HepG2 (cell line): ENCODE data around the gene XKR7. TPM values are rescaled to one million over a fixed set of nuclear protein-coding genes. Genes with fewer than 3 reads are reported as not detected.
A peak's percentile ranks its signal among the peaks of the same experiment; 100 is the strongest.

ENCODE experiments used
- ARID4A ChIP-seq: sonication (generic); formaldehyde crosslinking; IDR thresholded peaks from 2 replicates; pipeline ENCODE4 v1.5.0; 2020; ENCODE audit warnings: mild to moderate bottlenecking, missing genetic modification reagents, borderline replicate concordance
- ELK4 ChIP-seq: sonication (generic); formaldehyde crosslinking; IDR thresholded peaks from 2 replicates; pipeline ENCODE4 v1.9.0; 2021; ENCODE audit warnings: missing genetic modification reagents, borderline replicate concordance
- GABPB1 ChIP-seq: IDR thresholded peaks from 2 replicates; pipeline ENCODE4 v1.6.1; 2016; ENCODE audit warnings: mild to moderate bottlenecking, missing genetic modification reagents, moderate library complexity, missing compliant biosample characterization
- HDAC2 ChIP-seq: sonication (generic); formaldehyde crosslinking; IDR thresholded peaks from 2 replicates; pipeline ENCODE4 v1.4.0; 2020; ENCODE audit warnings: missing genetic modification reagents
- KDM2A ChIP-seq: sonication (generic); formaldehyde crosslinking; IDR thresholded peaks from 2 replicates; pipeline ENCODE4 v1.4.0; 2020; ENCODE audit warnings: low read depth, missing genetic modification reagents, borderline replicate concordance
- MED8 ChIP-seq: sonication (generic); formaldehyde crosslinking; IDR thresholded peaks from 2 replicates; pipeline ENCODE4 v1.8.1; 2023; ENCODE audit warnings: mild to moderate bottlenecking, missing genetic modification reagents; ENCODE audit not compliant: insufficient replicate concordance
- MLX ChIP-seq: IDR thresholded peaks from 2 replicates; pipeline ENCODE4 v1.6.1; 2016
- MTA1 ChIP-seq: sonication (generic); formaldehyde crosslinking; IDR thresholded peaks from 2 replicates; pipeline ENCODE4 v1.4.0; 2020; ENCODE audit warnings: missing genetic modification reagents, mild to moderate bottlenecking, borderline replicate concordance
- RBFOX2 ChIP-seq: fragments of 200-400 bp; formaldehyde crosslinking; IDR thresholded peaks from 2 replicates; pipeline ENCODE4 v1.6.1; 2017; ENCODE audit warnings: low read depth, mild to moderate bottlenecking, low read length
- RFXAP ChIP-seq: sonication (generic); formaldehyde crosslinking; IDR thresholded peaks from 2 replicates; pipeline ENCODE4 v1.4.0; 2020; ENCODE audit warnings: missing genetic modification reagents, borderline replicate concordance
- SP4 ChIP-seq: sonication (generic); formaldehyde crosslinking; IDR thresholded peaks from 2 replicates; pipeline ENCODE4 v1.8.1; 2023; ENCODE audit warnings: mild to moderate bottlenecking, missing genetic modification reagents
- TFDP2 ChIP-seq: sonication (generic); formaldehyde crosslinking; IDR thresholded peaks from 2 replicates; pipeline ENCODE4 v1.4.0; 2020; ENCODE audit warnings: missing genetic modification reagents
- ZBTB38 ChIP-seq: sonication (generic); formaldehyde crosslinking; IDR thresholded peaks from 2 replicates; pipeline ENCODE4 v1.5.1; 2020; ENCODE audit warnings: mild to moderate bottlenecking, missing genetic modification reagents
- ZFP37 ChIP-seq: sonication (generic); formaldehyde crosslinking; IDR thresholded peaks from 2 replicates; pipeline ENCODE4 v1.4.0; 2020; ENCODE audit warnings: missing genetic modification reagents, borderline replicate concordance
- ZNF224 ChIP-seq: sonication (generic); formaldehyde crosslinking; IDR thresholded peaks from 2 replicates; pipeline ENCODE4 v1.5.0; 2020; ENCODE audit warnings: mild to moderate bottlenecking, missing genetic modification reagents
- ZNF230 ChIP-seq: sonication (generic); formaldehyde crosslinking; IDR thresholded peaks from 2 replicates; pipeline ENCODE4 v1.4.0; 2020; ENCODE audit warnings: mild to moderate bottlenecking, missing genetic modification reagents
- ZNF317 ChIP-seq: sonication (generic); formaldehyde crosslinking; IDR thresholded peaks from 2 replicates; pipeline ENCODE4 v1.5.0; 2020; ENCODE audit warnings: mild to moderate bottlenecking, missing genetic modification reagents
- ZNF441 ChIP-seq: sonication (generic); formaldehyde crosslinking; IDR thresholded peaks from 2 replicates; pipeline ENCODE4 v1.7.0; 2021; ENCODE audit warnings: missing genetic modification reagents, borderline replicate concordance
- ZNF543 ChIP-seq: sonication (generic); formaldehyde crosslinking; IDR thresholded peaks from 2 replicates; pipeline ENCODE4 v1.4.0; 2020; ENCODE audit warnings: mild to moderate bottlenecking, missing genetic modification reagents
- ZNF616 ChIP-seq: sonication (generic); formaldehyde crosslinking; IDR thresholded peaks from 2 replicates; pipeline ENCODE4 v1.5.0; 2020; ENCODE audit warnings: low read depth, mild to moderate bottlenecking, missing genetic modification reagents
- ZNF724P ChIP-seq: sonication (generic); formaldehyde crosslinking; IDR thresholded peaks from 2 replicates; pipeline ENCODE4 v1.8.0; 2022; ENCODE audit warnings: missing genetic modification reagents, borderline replicate concordance
- ZNF879 ChIP-seq: sonication (generic); formaldehyde crosslinking; IDR thresholded peaks from 2 replicates; pipeline ENCODE4 v1.8.1; 2023; ENCODE audit warnings: missing genetic modification reagents
- polyA plus RNA-seq, 8 experiments: library from polyadenylated mRNA; depleted of rRNA in 3 of 8; stranded (reverse) in 7 of 8; unstranded in 1 of 8; fragments of >200 nt; fragmentation: Illumina TruSeq in 4 of 8; extraction: Trizol in 4 of 8; gene quantifications; 2 replicates each; pipeline versions ENCODE4 v1.2.1 to v1.2.3, GENCODE V29; 2011 to 2016; ENCODE audit warnings: low read depth in 4 of 8, missing spikeins in 1 of 8, mixed read lengths in 1 of 8; ENCODE audit not compliant: insufficient read depth in 1 of 8
- total RNA-seq, 5 experiments: library from RNA; depleted of rRNA; stranded (reverse); fragments of >200 nt; fragmentation: Illumina TruSeq; extraction: Trizol; gene quantifications; 2 replicates each; pipeline ENCODE4 v1.2.3, GENCODE V29; 2016; ENCODE audit warnings: low read depth in 1 of 5

The XKR7 gene
- total and polyA plus RNA-seq, 2 of the 13 experiments (the other 11 are each of a cell fraction or from before 2014, with no cell fraction given): not detected

- TF ChIP-seq ELK4 (no peak), ZNF543 (CRISPR knock-in tag) (peak; percentile 55; the same call in 1 of the 2 replicates), ZFP37 (CRISPR knock-in tag) (0 out of 2 replicates have a peak, but pooled peaks have one; percentile 52), SP4 (CRISPR knock-in tag) (peak; percentile 66; the same call in 1 of the 2 replicates), MTA1 (CRISPR knock-in tag) (0 out of 2 replicates have a peak, but pooled peaks have one; percentile 28), HDAC2 (CRISPR knock-in tag) (peak; percentile 40), ZNF616 (CRISPR knock-in tag) (no peak), ZNF724P (peak; percentile 51; the same call in 1 of the 2 replicates), GABPB1 (CRISPR knock-in tag) (peak; percentile 59), ZBTB38 (CRISPR knock-in tag) (no peak), ARID4A (peak; percentile 38; the same call in 1 of the 2 replicates), ZNF317 (CRISPR knock-in tag) (no peak), TFDP2 (peak; percentile 32; the same call in 1 of the 2 replicates), ZNF441 (CRISPR knock-in tag) (no peak), MED8 (CRISPR knock-in tag) (peak; percentile 29), RBFOX2 (peak; percentile 40; the same call in 1 of the 2 replicates), ZNF879 (CRISPR knock-in tag) (no peak), ZNF224 (peak; percentile 43; the same call in 1 of the 2 replicates), MLX (CRISPR knock-in tag) (peak; percentile 21; the same call in 1 of the 2 replicates), KDM2A (peak; percentile 9; the same call in 1 of the 2 replicates), RFXAP (peak; percentile 49; the same call in 1 of the 2 replicates), ZNF230 (CRISPR knock-in tag) (peak; percentile 46; the same call in 1 of the 2 replicates)
These were observed 50.6 kb downstream of the XKR7 start (continued) for GRCh38 chr20:32018269-32019155.
